ENCODE measurements around the gene TINAGL1.

TINAGL1 gene

DNA sequence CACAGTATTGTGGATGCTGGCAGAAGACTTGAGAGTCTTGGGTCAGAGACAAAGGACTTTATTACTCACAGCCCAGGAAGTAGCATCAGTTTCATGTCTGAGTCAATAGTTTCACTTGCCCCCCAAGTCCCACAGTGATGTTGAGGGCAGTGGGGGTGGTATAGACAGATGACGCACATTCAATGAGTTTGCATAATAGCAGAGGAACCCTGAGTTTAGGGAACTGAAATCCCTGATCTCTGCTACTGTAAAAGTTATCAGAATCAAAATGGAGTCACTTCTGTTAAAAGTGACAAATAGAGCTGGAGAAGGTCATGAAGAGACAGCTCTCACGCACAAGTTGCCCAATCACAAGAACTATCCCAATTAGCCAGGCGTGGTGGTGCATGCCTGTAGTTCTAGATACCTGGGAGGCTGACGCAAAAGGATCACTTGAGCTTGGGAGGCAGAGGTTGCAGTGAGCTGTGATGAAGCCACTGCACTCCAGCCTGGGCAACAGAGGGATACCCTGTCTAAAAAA is 29.7 kb downstream of the TINAGL1 start:
- peak in 1 of 4 experiments; percentile 30 for DNase-seq (ENCODE audit: low read depth in 4 of 4, low spot score in 1 of 4)

DNA sequence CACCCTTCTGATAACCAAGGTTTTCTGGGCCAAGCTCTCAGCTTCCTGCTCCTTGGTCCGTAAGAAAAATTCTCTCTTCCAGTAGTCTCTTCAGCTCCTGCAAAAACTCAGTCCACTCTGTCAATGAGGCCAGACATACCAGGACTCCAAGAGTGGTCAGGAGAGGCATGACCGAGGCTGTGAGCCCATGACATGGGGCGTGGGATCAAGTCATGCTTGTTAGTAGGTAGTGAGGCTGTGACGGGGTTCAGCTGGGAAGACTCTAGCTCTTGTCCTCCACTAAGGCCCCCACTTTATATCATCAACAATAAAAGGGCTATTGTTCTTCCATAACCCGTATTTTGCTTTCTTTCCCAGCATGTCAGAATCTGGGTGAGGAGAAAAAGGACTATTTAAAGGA is 31.0 kb downstream of the TINAGL1 start:
- no peak for DNase-seq (ENCODE audit: low read depth in 4 of 4, low spot score in 1 of 4)

DNA sequence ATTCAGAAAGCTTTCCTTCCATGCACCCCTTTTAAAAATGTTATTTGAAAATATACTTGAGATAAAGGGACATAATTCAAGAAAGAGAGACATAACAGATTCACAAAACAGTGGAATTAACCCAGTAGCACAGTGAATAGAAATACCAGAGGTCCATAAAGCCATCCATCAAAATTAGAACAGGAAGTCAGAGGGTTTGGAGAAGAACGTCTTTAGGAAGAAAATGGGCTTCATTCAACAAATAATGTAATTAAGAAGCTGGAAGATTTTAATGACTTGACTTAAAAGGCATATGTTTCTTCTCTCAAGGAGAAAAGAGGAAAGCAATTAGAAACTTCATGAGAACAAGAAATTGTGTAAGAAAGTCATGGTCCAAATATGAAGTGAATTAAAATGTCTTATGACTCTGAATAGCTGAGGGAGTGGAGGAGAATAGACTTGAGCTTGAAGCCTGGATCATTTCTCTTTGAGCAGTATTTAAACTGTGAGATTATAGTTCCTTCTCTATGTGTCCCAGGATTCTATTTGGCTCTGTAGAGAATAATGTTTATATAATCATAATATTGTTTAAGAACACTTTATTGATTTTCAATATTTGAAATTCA is 33.3 kb downstream of the TINAGL1 start:
- no peak for DNase-seq (ENCODE audit: low read depth in 4 of 4, low spot score in 1 of 4)

DNA sequence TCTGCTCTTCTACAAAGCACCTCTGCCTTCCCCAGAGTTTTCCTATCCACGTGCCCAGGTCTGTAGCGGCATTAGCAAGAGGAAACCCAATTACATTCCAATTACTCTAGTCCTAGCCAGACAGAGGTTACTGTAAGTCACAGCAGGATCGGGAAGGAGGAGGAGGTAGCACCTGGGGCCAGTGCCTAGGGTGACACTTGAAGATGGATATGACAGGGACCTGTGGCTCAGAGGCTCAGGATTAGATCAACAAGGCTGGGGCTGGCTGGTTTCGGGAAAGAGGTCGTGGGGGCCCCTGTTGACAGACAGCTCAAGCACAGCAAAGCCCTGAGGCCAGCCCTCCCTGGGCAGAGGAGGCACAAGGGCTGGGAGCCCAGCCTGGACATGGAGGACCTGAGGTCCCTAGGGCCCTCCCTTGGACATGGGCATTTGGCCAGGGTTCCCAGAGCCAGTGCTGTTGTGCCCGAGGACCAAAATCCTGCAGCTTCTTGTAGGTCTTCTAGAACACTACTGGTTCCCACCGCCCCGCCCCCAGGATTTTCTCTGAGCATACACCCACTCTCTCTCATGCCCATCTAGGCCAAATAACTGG is 38.2 kb downstream of the TINAGL1 start:
- no peak for DNase-seq (ENCODE audit: low read depth in 4 of 4, low spot score in 1 of 4)

DNA sequence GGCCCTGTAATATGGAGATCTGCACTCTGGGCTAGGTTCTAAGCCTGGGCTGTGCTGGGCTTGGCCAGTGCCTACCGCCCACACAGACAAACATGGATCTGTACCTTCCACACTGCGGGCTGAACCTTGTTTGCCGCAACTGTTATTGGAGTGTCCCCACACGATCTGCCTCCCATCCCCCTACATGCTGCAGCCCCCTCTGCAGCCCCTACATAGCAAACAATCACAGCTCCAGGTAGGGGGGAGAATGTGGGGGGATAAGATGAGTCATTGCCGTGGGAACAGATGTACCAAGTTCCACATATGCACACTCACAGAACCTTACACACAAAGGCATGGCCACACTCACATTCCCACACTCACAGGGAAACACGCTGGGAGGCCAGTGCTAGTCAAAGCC is 39.1 kb downstream of the TINAGL1 start:
- no peak for DNase-seq (ENCODE audit: low read depth in 4 of 4, low spot score in 1 of 4)

DNA sequence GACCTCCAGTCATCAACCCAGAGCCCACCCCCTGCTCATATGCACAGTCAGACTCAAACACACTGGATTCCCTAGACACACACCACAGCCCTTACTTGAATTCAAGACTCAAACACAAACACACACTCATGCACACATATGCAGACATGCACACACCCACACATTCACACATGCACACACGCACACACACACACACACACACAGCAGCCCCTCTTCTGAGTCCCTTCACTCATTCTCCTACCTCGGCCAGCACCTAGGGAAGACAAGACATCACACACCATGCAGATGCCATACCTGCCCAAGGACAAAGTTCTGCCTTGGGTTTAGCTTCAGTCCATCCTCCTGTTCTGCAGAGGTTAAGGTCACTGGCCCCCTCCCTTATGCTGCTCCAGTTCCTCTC is 39.6 kb downstream of the TINAGL1 start:
- no peak for DNase-seq (ENCODE audit: low read depth in 4 of 4, low spot score in 1 of 4)

DNA sequence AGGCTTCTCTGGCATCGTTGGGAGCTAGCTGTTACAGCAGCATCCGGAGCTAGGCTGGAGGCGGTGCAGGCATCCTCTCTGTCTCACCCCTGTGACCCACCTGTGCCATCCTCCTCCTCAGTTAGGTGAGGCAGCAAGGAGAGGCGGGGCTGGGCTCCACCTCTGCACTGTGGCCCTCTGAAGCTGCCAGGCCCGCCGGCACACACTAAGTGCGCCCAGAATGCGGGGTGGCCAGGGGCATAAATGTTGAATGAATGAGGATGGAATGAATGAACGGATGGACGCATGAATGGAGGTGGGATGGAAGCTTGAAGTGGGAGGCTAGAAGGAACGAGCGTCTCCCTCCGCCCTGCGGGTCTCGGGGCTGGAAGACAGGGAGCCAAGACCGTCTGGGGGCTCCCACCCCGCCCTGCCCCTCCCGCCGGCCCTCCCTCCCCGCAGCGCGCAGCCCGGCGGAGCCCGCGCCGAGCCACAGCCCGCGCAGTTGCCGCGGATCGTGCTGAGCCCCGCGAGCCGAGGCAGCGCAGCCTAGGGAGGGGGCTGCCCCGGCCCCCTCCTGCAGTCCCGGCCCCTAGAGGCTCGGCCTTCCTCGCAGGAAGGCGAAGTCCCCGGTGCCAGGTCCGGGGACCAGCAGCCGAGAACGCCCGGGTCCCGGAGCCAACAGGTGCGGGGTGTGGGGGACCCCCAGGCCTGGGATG is 41.1 kb downstream of the TINAGL1 start, which contains the start of gene HCRTR1:
Gene HCRTR1, plus strand, starts transcription at position 472 of the 698 bp plus-strand sequence. CDS start 1,504 bp downstream, outside the sequence.
- no peak for DNase-seq (ENCODE audit: low read depth in 4 of 4, low spot score in 1 of 4)

DNA sequence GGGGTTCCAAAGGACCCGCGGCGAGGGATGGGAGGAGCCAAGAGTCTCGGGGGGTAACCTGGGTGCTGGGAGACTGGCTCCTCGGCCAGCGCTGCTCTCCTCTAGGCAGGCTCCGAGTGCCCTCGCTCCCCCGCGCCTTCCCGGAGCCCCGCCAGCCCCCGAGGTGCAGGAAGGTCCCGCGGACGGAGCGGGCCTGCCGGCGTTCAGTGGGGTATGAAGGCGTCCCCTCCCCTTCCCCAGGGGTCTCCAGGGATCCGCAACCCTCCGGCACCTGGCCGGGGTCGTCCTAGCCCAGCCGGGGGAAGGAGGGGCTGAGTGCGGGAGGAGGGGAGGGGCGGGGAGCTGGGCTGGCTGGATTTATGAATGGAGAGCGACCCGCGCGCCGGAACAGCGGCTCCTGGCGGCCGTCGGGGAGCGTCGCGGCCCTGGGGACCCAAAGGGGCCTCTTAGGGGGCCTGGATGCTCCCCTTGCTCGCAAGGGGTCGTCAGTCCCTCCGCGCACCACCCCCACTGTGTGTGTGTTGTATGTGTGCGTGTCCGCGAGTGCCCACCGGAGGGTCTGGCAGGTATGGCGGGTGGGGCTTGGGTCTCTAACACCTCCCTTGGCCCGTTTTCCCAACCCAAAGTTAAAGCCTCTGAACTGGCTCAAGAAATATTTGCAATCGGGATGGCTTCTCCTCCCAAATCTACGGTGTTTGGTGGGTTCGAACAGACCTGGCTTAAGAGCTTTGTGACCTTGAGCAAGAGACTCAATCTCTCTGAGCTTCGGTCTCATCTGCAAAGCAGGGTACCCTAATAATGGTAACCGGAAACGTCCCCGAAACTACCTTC is 41.8 kb downstream of the TINAGL1 start:
- DNase-seq (ENCODE audit: low read depth in 4 of 4, low spot score in 1 of 4) = peak; percentile 8 to 29 (median 20)

DNA sequence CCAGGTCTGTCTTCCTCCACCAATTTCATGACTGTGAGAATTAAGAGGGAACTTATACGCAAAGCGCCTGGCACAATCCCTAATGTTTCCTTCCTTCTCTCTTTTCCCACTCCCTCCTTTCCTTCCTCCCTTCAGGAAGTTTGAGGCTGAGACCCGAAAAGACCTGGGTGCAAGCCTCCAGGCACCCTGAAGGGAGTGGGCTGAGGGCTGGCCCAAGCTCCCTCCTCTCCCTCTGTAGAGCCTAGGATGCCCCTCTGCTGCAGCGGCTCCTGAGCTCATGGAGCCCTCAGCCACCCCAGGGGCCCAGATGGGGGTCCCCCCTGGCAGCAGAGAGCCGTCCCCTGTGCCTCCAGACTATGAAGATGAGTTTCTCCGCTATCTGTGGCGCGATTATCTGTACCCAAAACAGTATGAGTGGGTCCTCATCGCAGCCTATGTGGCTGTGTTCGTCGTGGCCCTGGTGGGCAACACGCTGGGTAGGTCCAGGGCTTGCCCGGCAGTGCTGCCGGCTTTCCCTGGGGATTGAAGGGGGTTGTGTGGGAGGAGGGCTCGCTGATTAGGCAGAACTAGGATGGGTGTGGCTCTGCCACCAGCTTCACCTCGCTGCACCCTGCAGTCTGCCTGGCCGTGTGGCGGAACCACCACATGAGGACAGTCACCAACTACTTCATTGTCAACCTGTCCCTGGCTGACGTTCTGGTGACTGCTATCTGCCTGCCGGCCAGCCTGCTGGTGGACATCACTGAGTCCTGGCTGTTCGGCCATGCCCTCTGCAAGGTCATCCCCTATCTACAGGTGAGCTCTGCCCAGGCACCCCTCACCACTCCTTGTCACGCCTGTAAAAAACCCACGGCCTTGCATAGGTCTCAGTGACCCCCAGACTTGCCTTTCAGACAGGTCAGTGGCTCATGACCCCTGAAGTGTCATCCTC is 42.9 kb downstream of the TINAGL1 start:
- no peak for DNase-seq (ENCODE audit: low read depth in 4 of 4, low spot score in 1 of 4)

DNA sequence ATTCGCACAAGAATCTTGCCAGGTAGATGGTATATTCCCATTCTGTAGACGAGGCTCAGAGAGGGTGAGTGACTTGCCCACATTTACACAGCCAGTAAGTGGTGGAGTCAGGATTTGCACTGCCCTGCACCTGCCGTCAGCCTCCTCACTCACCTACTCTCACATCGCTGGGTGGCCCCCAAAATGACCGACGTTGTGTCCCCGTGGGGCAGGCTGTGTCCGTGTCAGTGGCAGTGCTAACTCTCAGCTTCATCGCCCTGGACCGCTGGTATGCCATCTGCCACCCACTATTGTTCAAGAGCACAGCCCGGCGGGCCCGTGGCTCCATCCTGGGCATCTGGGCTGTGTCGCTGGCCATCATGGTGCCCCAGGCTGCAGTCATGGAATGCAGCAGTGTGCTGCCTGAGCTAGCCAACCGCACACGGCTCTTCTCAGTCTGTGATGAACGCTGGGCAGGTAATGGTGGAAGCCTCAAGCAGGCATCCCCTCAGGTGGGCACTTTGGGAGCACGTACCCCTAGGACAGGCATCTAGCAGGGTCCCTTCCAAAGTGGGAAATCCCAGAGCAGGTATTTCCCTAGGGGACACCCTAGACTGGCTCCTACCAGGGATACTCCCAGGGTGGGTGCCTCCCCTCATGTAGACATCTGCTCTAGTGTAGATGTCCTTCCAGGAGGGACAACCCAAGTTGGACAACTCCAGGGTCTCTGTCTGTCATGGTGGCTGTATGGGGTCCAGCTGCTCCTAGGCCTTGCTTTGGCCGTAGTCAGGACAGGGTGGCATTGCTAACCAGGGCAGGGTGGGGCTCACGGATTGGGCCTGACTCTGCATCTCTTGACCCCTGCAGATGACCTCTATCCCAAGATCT is 44.5 kb downstream of the TINAGL1 start:
- DNase-seq (ENCODE audit: low read depth in 4 of 4, low spot score in 1 of 4) = no peak

DNA sequence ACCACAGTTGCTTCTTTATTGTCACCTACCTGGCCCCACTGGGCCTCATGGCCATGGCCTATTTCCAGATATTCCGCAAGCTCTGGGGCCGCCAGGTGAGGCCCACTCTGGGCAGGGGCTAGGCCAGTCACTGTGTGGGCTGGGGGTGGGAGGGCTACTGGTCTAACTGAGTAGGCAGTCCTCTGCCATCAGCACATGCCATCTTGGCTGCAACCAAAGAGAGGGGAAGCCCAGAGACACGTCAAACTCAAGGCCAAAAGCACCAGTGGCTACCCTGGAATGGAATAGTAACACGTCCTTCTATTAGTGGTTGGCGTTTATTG is 45.1 kb downstream of the TINAGL1 start:
- no peak for DNase-seq (ENCODE audit: low read depth in 4 of 4, low spot score in 1 of 4)

DNA sequence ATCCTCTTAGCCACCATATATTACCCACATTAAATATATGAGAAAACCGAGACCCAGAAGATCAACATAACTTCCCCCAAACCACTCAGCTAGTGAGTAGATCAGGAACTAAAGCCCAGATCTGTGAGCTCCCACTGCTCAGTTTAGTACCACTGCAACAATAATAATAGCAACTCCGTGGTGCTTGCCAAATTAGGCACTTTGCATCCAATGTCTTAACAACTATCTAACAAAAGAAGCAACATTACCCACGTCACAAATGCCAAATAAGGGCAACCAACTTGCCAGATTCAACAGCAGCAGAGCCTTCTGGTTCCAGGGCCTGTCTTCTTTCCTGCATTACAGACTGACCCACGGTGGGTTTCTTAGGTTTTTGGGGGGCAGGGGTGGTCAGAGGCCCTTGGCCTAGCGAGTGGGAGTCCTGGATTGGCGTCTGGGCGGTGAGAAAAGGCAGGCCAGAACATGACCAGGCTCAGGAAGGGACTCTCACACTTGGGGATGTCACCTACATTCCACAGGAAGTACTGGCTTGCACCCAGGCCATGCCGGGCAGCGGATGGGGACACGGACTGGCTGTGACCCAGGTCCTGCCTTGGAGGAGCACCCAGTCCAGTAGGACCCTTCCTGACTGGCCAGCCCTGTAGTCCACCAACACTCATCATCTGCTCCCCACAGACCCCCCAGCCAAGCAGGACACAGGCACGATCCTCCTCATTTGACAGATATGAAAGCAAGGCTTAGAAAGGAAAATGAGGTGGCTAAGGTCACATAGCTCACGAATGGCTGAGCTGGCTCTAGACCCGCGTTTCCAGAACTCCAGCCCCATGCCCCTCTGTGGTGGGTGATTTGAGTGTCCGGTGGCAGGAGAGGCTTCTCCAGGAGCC is 45.8 kb downstream of the TINAGL1 start:
- DNase-seq (ENCODE audit: low read depth in 4 of 4, low spot score in 1 of 4) = no peak

DNA sequence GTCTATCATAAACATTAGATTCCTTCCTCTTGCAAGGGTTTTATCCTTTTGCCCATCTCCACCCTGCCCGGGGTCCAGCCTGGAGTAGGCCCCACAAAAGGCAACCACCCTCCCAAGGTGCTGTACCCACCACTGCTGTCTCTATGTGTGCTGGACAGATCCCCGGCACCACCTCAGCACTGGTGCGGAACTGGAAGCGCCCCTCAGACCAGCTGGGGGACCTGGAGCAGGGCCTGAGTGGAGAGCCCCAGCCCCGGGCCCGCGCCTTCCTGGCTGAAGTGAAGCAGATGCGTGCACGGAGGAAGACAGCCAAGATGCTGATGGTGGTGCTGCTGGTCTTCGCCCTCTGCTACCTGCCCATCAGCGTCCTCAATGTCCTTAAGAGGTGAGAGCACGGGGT is 47.0 kb downstream of the TINAGL1 start:
- DNase-seq (ENCODE audit: low read depth in 4 of 4, low spot score in 1 of 4) = no peak

DNA sequence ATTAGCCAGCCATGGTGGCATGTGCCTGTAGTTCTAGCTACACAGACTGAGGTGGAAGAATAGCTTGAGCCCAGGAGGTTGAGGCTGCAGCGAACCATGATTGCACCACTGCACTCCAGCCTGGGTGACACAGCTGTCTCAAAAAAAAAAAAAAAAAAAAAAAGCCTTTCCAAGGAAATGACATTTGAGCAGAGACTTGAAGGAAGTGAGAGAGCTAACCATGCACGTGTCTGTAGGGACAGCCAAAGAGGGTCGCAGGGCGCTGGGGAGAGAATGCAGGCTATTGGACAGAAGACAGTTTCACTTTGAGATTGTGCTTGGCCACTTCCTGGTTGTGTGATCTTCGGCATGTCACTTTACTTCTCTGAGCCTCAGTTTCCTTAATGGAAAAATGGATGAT is 48.0 kb downstream of the TINAGL1 start:
- no peak for DNase-seq (ENCODE audit: low read depth in 4 of 4, low spot score in 1 of 4)

DNA sequence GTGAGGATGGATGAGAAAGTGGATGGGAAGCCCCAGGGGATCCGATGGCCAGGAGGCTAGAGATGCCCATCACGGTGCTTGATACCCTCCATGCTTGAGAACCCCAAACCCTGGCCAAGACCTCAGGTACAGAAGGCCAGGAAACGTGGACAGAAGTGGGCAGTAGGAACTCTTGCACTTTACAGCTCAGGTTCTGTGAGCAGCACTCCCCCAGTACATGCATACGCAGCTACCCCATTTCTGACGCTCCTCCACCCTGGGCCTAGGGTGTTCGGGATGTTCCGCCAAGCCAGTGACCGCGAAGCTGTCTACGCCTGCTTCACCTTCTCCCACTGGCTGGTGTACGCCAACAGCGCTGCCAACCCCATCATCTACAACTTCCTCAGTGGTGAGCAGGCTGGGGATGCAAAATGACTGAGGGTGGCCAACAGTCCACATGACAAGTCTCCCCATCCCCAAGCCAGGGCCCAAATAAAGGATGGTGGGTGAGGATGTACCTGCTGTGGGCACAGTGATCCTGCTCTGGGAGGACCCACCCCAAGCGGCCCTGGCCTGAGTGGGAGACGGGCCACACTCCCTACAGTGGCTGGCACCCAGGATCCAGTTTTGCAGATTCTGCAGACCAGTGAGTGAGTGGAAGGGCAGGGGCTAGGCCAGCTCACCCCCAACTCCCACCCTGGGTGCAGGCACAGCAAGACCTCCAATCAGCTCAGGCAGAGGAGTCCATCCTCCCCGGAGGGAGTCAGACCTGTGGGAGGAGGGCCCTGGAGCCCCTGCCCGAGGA is 48.6 kb downstream of the TINAGL1 start:
- DNase-seq (ENCODE audit: low read depth in 4 of 4, low spot score in 1 of 4) = no peak

DNA sequence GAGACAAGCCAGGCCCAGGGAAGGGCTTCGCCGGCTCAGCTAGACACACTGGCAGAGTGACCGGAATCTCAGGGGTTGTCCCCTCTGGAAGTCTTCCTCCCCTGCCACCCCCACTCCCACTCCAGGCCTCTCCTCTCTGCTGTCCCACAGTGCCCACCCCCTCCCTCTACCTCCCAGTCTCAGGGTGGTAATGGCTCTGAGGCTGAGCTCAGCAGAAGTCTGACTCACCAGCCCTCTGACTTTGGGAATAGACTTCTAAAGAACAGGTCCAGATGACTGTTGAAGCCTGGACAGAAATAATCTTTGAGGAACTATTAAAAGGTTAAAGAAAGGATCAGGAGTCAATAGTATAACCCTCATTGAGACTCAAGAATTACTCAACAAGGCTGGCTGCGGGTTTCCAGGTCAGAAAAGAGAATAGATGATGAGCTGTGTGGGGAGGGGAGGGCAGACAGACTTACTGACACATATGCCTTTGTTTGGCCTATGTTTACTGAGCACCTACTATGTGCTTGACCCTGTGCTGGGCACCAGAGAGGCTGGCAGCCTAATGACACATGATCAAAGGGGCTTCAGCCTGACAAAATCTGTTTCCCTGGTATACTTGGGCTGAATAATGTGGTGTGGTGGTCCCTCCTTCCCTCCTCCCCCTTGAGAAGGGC is 49.4 kb downstream of the TINAGL1 start:
- no peak for DNase-seq (ENCODE audit: low read depth in 4 of 4, low spot score in 1 of 4)
